Bladder microvascular endothelial cell (primary cell): ENCODE results near the gene RBBP8. TPM values are rescaled to one million over a fixed set of nuclear protein-coding genes. Genes with fewer than 3 reads are reported as not detected.

Experiments used
- total RNA-seq: library from RNA; depleted of rRNA; stranded (reverse); fragments of >200 nt; gene quantifications from 2 replicates; pipeline ENCODE4 v1.2.3, GENCODE V29; 2014

The RBBP8 gene
- total RNA-seq: 10.5 and 13.9 TPM in 2 replicates

DNA sequence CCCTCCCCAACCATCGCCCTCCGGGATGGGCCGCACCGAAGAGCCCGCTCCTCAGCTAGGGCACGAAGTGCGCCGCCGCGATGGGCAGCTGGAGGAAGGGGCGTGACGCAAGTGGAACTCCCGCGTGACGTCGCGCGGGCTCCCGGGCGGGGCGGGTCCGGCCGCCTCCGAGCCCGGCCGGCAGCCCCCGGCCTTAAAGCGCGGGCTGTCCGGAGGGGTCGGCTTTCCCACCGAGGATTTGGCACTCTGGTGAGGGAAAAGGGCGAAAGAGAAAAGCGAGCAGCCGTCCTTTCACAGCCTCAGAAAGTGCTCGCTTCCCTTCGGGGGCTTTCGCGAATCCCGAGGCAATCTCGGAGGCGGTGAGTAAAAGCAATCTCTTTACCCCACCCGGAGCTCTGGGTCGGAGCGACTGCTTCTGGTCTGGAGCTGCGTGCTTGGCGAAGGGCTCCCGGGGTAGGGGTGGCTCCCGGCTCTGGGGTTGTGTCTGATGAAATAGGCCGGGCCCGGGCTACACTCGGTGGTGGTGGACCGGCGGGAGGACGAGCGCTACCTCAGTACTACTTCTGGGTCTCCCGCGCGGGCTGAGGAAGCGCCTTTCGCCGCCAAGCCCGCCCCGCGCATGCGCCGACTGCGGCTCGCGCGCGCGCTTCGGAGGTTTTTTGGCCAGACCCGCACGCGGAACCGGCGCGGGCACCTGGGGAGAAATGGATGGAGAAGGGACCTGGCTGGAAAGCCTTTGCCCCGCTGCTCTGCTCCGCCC, at the start of gene RBBP8:
Gene RBBP8, plus strand, starts transcription at position 123 of the 760 bp plus-strand sequence. CDS start 3,524 bp downstream, outside the sequence.

Other genes with a start within 250 kb of the RBBP8 start
- 9.7 and 52.2 TPM in 2 replicates for gene CABLES1, start 202.2 kb downstream of the RBBP8 start, total RNA-seq